K562 treated with DMSO at 1 percent for 48 hours (cell line): ENCODE results near the gene NCKAP5L. TPM values are rescaled to one million over a fixed set of nuclear protein-coding genes. Genes with fewer than 3 reads are reported as not detected.

Experiments
- total RNA-seq: library from RNA; unstranded; fragments of 300-600 nt; gene quantifications from 2 replicates; pipeline ENCODE4 v1.2.3, GENCODE V29; 2022; ENCODE audit warnings: low replicate concordance; ENCODE audit errors: extremely low read depth

The NCKAP5L gene
- total RNA-seq = not detected in 2 replicates

DNA sequence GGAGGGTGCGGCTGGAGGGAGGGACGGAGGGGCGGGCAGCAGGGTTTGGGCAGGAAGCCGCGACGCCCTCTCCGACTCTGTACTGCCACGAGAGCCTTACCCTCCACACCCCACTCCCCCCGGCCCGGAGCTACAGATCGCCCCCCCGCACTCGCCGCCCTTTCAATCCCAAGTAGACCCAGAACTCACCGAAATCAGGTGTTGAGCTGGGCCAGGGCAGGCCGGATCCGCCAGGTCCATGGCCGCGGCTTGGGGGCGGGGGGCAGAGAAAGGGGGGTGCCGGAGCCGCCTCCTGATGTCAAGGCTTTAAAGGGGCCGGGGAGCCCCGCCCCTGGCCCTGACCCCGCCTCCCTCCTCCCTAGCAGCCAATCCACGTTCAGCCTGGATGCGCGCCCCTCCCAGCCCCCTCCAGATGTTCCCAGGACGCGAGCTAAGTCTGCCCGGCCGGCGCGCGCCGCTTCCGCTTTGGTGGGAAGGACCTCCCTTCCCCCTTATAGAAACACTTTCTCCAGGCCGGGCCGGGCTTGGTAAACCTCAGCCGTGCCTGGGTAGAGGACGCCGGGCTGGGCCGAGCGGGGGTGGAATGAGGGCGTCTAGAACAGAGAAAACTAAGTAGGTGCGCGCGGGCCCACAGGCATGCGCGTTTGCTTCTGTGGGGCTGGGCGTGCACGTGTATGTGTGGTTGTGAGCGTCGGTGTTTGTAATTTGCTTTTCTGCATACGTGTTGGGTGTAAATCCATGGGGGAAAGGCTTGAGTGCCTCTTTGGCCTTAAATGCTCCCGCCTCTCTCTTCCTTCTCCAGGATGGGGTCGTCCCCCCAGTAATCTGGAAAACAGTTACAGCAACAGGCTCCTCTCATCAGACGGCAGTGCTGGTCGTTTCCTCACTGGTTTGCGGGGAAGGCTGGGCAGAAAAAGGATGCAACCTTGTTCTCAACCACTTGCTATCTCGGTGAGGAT is at the start of gene NCKAP5L:
Gene NCKAP5L, minus strand, starts transcription at position 281 of the 959 bp plus-strand sequence. CDS start 24,369 bp downstream, outside the sequence.

GRCh38 chr12:49842519-49843352 is 14.5 kb upstream of the NCKAP5L start, which contains the start of gene BCDIN3D:
Gene BCDIN3D (minus strand): TSS chr12:49843106. CDS start chr12:49843087, 19 bp downstream.

Other genes with a start within 250 kb of the NCKAP5L start
- gene FAM186B, start 222.8 kb downstream of the NCKAP5L start, total RNA-seq = not detected in 2 replicates
- gene PRPF40B, start 204.9 kb downstream of the NCKAP5L start, total RNA-seq = not detected in 2 replicates
- not detected in 2 replicates for gene FMNL3, start 121.0 kb downstream of the NCKAP5L start, total RNA-seq
- 294 TPM in 1 of 2 replicates, not detected in the other for gene TMBIM6, start 86.9 kb downstream of the NCKAP5L start, total RNA-seq
- gene BCDIN3D, start 14.7 kb upstream of the NCKAP5L start, total RNA-seq = not detected in 2 replicates
- gene FAIM2, start 75.5 kb upstream of the NCKAP5L start, total RNA-seq = not detected in 2 replicates
- gene AQP2, start 122.3 kb upstream of the NCKAP5L start, total RNA-seq = not detected in 2 replicates
- gene AQP5, start 133.5 kb upstream of the NCKAP5L start, total RNA-seq = not detected in 2 replicates
- gene AQP6, start 144.5 kb upstream of the NCKAP5L start, total RNA-seq = not detected in 2 replicates
- not detected in 2 replicates for gene RACGAP1, start 197.1 kb upstream of the NCKAP5L start, total RNA-seq
- gene ASIC1, start 229.2 kb upstream of the NCKAP5L start, total RNA-seq = not detected in 2 replicates